PC-3 (cell line): Measurements from ENCODE around the gene CARMIL1. TPM values are rescaled to one million over a fixed set of nuclear protein-coding genes. Genes with fewer than 3 reads are reported as not detected.

Experiments
- ATAC-seq: fragments of 200-7000 bp; cut with Tn5 transposase; 2 replicates; pipeline ENCODE4 v1.9.1; 2020; ENCODE audit warnings: mild to moderate bottlenecking, moderate library complexity
- BruUV-seq: library from RNA; stranded (reverse); fragments of 400-500 nt; replicated peaks from 2 replicates; lab custom pipeline; 2021; lab: Mats Ljungman, UMichigan
- CTCF ChIA-PET: fragments of 300-600 bp; sonication (Branson Sonifier 250); formaldehyde crosslinking; loops from one replicate; lab custom pipeline; 2022; ENCODE audit warnings: antibody characterized with exemption; lab: Charles Lee
- POLR2A ChIA-PET: fragments of 300-600 bp; sonication (Branson Sonifier 250); formaldehyde crosslinking; loops from one replicate; lab custom pipeline; 2022; ENCODE audit warnings: antibody characterized with exemption; ENCODE audit not compliant: unreplicated experiment; lab: Charles Lee
- DNase-seq: peaks from one replicate; pipeline ENCODE4 v3.0.0-alpha.2; 2015
- H2AFZ ChIP-seq: fragments of 300-600 bp; sonication (generic); 2 replicates; pipeline ENCODE4 v1.6.0; 2016; ENCODE audit warnings: antibody characterized with exemption, low read length
- H3F3A ChIP-seq: fragments of 300-600 bp; sonication (generic); one replicate; pipeline ENCODE4 v1.6.0; 2017; ENCODE audit warnings: antibody characterized with exemption, low read length, control low read depth, mild to moderate bottlenecking; ENCODE audit not compliant: unreplicated experiment
- H3K27ac ChIP-seq: fragments of 300-600 bp; sonication (generic); 2 replicates; pipeline ENCODE4 v1.5.1; 2016; ENCODE audit warnings: mild to moderate bottlenecking, low read length
- H3K27me3 ChIP-seq: fragments of 300-600 bp; sonication (generic); 2 replicates; pipeline ENCODE4 v1.6.1; 2016; ENCODE audit warnings: low read length, mixed read lengths
- H3K36me3 ChIP-seq: fragments of 300-600 bp; sonication (generic); 2 replicates; pipeline ENCODE4 v1.6.1; 2016; ENCODE audit warnings: low read depth, mixed run types, low read length, mixed read lengths
- H3K4me1 ChIP-seq: fragments of 300-600 bp; sonication (generic); 2 replicates; pipeline ENCODE4 v1.5.1; 2016; ENCODE audit warnings: low read length; ENCODE audit not compliant: insufficient read depth
- H3K4me2 ChIP-seq: fragments of 300-600 bp; sonication (generic); 2 replicates; pipeline ENCODE4 v1.6.0; 2016; ENCODE audit warnings: low read length
- H3K4me3 ChIP-seq: fragments of 300-600 bp; sonication (generic); 2 replicates; pipeline ENCODE4 v1.5.1; 2016; ENCODE audit warnings: mild to moderate bottlenecking, low read length, mixed read lengths
- H3K79me2 ChIP-seq: fragments of 300-600 bp; sonication (generic); 2 replicates; pipeline ENCODE4 v1.6.1; 2017; ENCODE audit warnings: low read length, mixed read lengths
- H3K9ac ChIP-seq: fragments of 300-600 bp; sonication (generic); 2 replicates; pipeline ENCODE4 v1.6.0; 2016; ENCODE audit warnings: mild to moderate bottlenecking, low read length
- H3K9me2 ChIP-seq: fragments of 300-600 bp; sonication (generic); replicated peaks from 2 replicates; pipeline ENCODE4 v1.6.1; 2016; ENCODE audit warnings: mixed run types, low read length, mixed read lengths
- H3K9me3 ChIP-seq: fragments of 300-600 bp; sonication (generic); 2 replicates; pipeline ENCODE4 v1.6.1; 2016; ENCODE audit warnings: low read length, mixed read lengths
- H4K20me1 ChIP-seq: fragments of 300-600 bp; sonication (generic); 2 replicates; pipeline ENCODE4 v1.6.1; 2016; ENCODE audit warnings: low read length, mixed read lengths
- EZH2 ChIP-seq: fragments of 300-600 bp; sonication (generic); IDR thresholded peaks from one replicate; pipeline ENCODE4 v1.6.1; 2017; ENCODE audit warnings: antibody characterized with exemption, mild to moderate bottlenecking, low read length; ENCODE audit not compliant: unreplicated experiment
- EZH2phosphoT487 ChIP-seq: fragments of 300-600 bp; sonication (generic); IDR thresholded peaks from 2 replicates; pipeline ENCODE4 v1.6.1; 2018; ENCODE audit warnings: mild to moderate bottlenecking, antibody characterized with exemption, low read length, borderline replicate concordance
- intact Hi-C: fragments of 100-400 bp; cut with micrococcal nuclease; formaldehyde crosslinking; loops from 2 replicates; pipeline ENCODE4 v1.9.0; 2023
- total RNA-seq: library from RNA; depleted of rRNA; stranded (reverse); fragments of >200 nt; gene quantifications from 2 replicates; pipeline ENCODE4 v1.2.3, GENCODE V29; 2014
- TF ChIP-seq, protein P1 (sequence below): fragments of 300-600 bp; sonication (generic); conservative IDR thresholded peaks from 2 replicates; pipeline ENCODE4 v1.5.1; 2017; ENCODE audit warnings: antibody characterized with exemption, low read depth, mild to moderate bottlenecking, low read length

The CARMIL1 gene
- total RNA-seq, 1 experiment from 2014 or later = 22.0 TPM

DNA sequence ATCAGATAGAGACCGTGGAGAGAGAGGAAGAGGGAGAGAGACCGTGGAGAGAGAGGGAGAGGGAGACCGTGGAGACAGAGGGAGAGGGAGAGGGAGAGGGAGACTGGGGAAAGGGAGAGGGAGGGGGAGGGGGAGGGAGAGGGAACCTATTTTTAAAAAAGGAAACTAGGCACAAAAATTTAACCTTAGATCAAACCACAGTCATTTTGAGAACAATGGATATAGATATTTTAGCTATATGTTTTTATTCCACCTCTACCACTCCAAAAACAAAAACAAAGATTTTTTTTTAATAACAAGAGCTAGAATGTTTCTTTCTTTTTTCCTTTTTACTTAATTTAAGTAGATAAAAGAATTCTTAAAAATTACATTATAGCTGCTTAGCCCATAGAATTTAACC lies 307.8 kb downstream of the CARMIL1 start:
- H3K4me1 ChIP-seq = no peaks in the 10 kb centered on the region
- intact Hi-C loops = no loop called here
- ATAC-seq (no peak), DNase-seq (no peak)
- H4K20me1 ChIP-seq = no peaks in the 10 kb centered on the region
- no peak overlapping the region for H3K9ac ChIP-seq
- H3K4me3 ChIP-seq = no peak overlapping the region
- no peaks in the 10 kb centered on the region for H3K27me3 ChIP-seq
- ChIA-PET CTCF (no interaction called here), POLR2A (interaction anchor here (0.6 kb wide), 1 partner anchor 90 kb away, joined by 4 read pairs; no protein-coding TSS in a partner anchor)
- H3K79me2 ChIP-seq = no peaks in the 10 kb centered on the region
- no peak overlapping the region for H3K27ac ChIP-seq
- H3K36me3 ChIP-seq = no peaks in the 10 kb centered on the region
- no peak overlapping the region for H2AFZ ChIP-seq
- H3K9me2 ChIP-seq = no peaks in the 10 kb centered on the region
- TF ChIP-seq EZH2 (no peak), EZH2phosphoT487 (no peak)
- TF ChIP-seq, protein P1, sequence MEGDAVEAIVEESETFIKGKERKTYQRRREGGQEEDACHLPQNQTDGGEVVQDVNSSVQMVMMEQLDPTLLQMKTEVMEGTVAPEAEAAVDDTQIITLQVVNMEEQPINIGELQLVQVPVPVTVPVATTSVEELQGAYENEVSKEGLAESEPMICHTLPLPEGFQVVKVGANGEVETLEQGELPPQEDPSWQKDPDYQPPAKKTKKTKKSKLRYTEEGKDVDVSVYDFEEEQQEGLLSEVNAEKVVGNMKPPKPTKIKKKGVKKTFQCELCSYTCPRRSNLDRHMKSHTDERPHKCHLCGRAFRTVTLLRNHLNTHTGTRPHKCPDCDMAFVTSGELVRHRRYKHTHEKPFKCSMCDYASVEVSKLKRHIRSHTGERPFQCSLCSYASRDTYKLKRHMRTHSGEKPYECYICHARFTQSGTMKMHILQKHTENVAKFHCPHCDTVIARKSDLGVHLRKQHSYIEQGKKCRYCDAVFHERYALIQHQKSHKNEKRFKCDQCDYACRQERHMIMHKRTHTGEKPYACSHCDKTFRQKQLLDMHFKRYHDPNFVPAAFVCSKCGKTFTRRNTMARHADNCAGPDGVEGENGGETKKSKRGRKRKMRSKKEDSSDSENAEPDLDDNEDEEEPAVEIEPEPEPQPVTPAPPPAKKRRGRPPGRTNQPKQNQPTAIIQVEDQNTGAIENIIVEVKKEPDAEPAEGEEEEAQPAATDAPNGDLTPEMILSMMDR = no peak
- H3K9me3 ChIP-seq = no peaks in the 10 kb centered on the region
- H3F3A ChIP-seq = no peaks in the 10 kb centered on the region
- BruUV-seq = no TSS peak
- H3K4me2 ChIP-seq = no peak overlapping the region

DNA sequence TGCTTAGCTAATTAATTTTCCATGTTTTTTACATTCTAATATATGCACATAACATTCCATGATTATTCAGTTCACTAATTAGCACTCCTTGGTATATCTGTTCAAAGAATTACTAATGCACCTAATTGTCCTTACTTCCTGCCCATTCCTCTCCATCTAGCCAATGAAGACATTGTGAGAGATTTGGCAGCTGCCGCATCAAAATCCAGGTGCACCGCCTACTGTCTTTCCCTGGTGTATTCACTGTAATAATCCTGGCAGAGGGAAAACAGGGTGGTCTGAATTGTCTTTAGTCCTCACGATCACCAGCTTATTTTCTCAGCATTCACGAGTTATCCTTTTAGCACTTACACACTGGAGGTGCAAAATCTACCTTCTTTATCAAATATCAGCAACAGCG lies 311.8 kb downstream of the CARMIL1 start:
- H4K20me1 ChIP-seq = no peaks in the 10 kb centered on the region
- POLR2A ChIA-PET = no interaction called here
- DNase-seq (no peak), ATAC-seq (no peak)
- H3K4me1 ChIP-seq = no peaks in the 10 kb centered on the region
- H3K9ac ChIP-seq = no peak overlapping the region
- no peaks in the 10 kb centered on the region for H3K9me3 ChIP-seq
- H3K9me2 ChIP-seq = no peaks in the 10 kb centered on the region
- H3K79me2 ChIP-seq = no peaks in the 10 kb centered on the region
- no peak overlapping the region for H3K4me2 ChIP-seq
- no peak overlapping the region for H2AFZ ChIP-seq
- intact Hi-C loops = no loop called here
- H3K36me3 ChIP-seq = no peaks in the 10 kb centered on the region
- no TSS peak for BruUV-seq
- no peaks in the 10 kb centered on the region for H3K27me3 ChIP-seq
- H3K27ac ChIP-seq = no peak overlapping the region
- CTCF ChIA-PET = no interaction called here
- H3K4me3 ChIP-seq = no peak overlapping the region
- H3F3A ChIP-seq = no peaks in the 10 kb centered on the region
- TF ChIP-seq, protein P1 = no peak
- no peak for TF ChIP-seq EZH2phosphoT487
- TF ChIP-seq EZH2 = no peak

DNA sequence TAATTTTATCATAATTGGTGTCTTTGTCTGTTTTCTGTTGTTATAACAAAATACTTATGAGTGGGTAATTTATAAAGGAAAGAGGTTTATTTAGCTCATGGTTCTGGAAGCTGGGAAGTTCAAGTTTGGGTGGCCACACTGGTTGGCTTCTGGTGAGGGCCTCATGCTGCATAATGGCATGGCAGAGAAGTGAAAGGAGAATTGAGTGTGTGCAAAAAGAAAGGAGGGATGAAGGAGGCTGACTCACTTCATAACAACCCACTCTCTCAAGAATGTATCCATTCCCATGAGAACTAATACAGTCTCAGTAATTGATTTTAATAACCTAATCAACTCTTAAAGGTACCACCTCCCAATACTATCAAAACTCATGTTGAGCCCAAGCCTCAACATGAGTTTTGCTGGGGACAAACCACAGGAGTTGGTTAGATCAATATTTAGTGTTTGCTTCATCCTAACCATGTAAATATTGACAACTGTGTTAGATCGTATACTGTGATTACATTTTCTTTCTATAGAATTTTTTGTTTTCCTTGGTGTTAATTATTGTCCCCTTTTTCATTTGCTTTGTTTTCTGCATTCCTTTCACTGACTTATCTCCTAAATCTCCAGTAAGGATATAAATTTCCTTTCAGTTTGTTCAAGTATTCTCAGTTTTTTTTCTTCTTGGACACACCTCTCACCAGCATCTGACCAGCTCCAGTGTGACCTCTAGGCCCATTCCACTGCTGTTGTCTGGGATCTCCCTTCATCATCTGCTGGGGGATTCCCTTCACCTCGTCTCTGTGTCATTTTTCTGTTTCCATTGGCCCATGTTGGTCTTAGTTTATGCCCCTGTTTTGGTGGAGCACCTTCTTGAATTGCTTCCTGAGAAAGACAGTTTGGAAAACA lies 318.0 kb downstream of the CARMIL1 start:
- H3K4me3 ChIP-seq = no peak overlapping the region
- BruUV-seq = no TSS peak
- H3K4me1 ChIP-seq = peaks cover 6% of the 10 kb centered on the region; the same call in 1 of the 2 replicates
- POLR2A ChIA-PET = no interaction called here
- H3F3A ChIP-seq = no peaks in the 10 kb centered on the region
- DNase-seq = no peak
- H3K27ac ChIP-seq = no peak overlapping the region
- intact Hi-C loops = no loop called here
- H3K79me2 ChIP-seq = no peaks in the 10 kb centered on the region
- TF ChIP-seq EZH2 = no peak
- no peak for TF ChIP-seq EZH2phosphoT487
- TF ChIP-seq, protein P1 = no peak
- no peaks in the 10 kb centered on the region for H3K9me2 ChIP-seq
- no peak overlapping the region for H2AFZ ChIP-seq
- no peaks in the 10 kb centered on the region for H3K27me3 ChIP-seq
- H4K20me1 ChIP-seq = no peaks in the 10 kb centered on the region
- ATAC-seq = no peak
- no peaks in the 10 kb centered on the region for H3K9me3 ChIP-seq
- no peaks in the 10 kb centered on the region for H3K36me3 ChIP-seq
- CTCF ChIA-PET = no interaction called here
- no peak overlapping the region for H3K9ac ChIP-seq
- no peak overlapping the region for H3K4me2 ChIP-seq
